AG04449 (cell line): Measurements from ENCODE around the gene TERF2IP.
A peak's percentile ranks its signal among the peaks of the same experiment; 100 is the strongest.

ENCODE experiments used
- CTCF ChIA-PET: fragments of 350-600 bp; formaldehyde crosslinking; extraction: SDS; loops from one replicate; lab custom pipeline; 2021; ENCODE audit warnings: antibody characterized with exemption; lab: Yijun Ruan, JAX
- POLR2A ChIA-PET: fragments of 400-600, 350-600 bp; formaldehyde crosslinking; extraction: SDS; loops from one replicate; lab custom pipeline; 2020; ENCODE audit warnings: antibody characterized with exemption, inconsistent platforms; lab: Yijun Ruan, JAX
- DNase-seq: peaks from one replicate; pipeline ENCODE4 v3.0.0-alpha.2; 2010; ENCODE audit warnings: low read depth, low spot score
- H3K4me3 ChIP-seq: 2 replicates; pipeline ENCODE4 v1.5.1; 2011; ENCODE audit warnings: low read depth, mild to moderate bottlenecking, control low read depth, low read length
- TF ChIP-seq, protein P1 (sequence below): IDR thresholded peaks from one replicate; pipeline ENCODE4 v1.5.1; 2011; ENCODE audit warnings: mild to moderate bottlenecking, moderate library complexity, low read length, control low read depth, inconsistent platforms; ENCODE audit not compliant: insufficient read depth; ENCODE audit errors: missing control alignments

TERF2IP gene

DNA sequence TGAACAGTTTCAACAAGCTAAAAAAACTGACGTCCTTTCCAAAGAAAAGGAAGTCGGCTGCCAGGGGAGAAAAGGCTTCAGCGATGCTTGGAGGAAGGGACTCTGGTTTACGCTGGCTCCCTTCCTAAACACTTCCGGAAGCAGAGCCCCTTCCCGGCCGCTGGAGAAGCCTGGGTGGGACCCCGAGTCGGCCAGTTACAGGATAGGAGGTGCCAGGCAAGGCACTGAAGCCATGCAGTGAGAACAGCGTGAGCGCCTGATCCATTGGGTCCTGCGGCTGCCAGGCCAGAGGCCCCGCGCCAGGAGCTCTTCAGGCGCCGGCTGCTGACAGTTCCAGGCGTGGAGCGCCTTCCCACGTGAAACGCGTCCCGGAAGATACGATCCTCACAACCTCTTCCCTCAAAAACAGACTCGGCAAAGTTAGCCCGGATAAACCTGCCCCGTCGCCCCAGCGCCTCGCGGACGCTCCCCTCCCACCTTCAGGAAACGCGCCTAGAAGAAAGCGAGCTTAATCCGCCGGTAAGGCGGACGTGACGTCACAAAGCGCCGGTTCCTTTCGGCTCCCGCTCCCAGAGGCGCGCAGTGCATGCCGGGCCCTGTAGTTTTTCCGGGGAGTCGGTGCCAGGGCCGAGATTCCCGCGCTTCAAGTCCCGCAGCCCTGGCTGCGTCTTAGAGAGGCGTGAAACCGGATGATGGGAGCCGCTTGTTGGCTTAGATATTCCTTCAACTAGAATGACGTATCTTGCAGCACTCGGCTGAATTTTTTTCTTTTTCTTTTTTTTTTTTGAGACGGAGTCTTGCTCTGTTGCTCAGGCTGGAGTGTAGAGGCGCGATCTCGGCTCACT is 24.6 kb upstream of the TERF2IP start, which contains the start of gene ADAT1:
Gene ADAT1 (minus strand): TSS at position 521 of the 845 bp plus-strand sequence. CDS start 2,482 bp downstream, outside the sequence.
- ChIA-PET CTCF (interaction anchor here (0.8 to 6.7 kb wide), 16 partner anchors 8 to 424 kb away, joined by 3 to 61 read pairs (median 8); partner anchors contain the start of genes KARS1, TERF2IP and TMEM170A), POLR2A (interaction anchor here (0.6 to 1.6 kb wide), 7 partner anchors 10 to 106 kb away, joined by 3 to 5 read pairs (median 4); partner anchors contain the start of gene TERF2IP)
- H3K4me3 ChIP-seq, result peak within 1 kb of the TSS; percentile 86
- peak; percentile 87 for DNase-seq
- TF ChIP-seq, protein P1, sequence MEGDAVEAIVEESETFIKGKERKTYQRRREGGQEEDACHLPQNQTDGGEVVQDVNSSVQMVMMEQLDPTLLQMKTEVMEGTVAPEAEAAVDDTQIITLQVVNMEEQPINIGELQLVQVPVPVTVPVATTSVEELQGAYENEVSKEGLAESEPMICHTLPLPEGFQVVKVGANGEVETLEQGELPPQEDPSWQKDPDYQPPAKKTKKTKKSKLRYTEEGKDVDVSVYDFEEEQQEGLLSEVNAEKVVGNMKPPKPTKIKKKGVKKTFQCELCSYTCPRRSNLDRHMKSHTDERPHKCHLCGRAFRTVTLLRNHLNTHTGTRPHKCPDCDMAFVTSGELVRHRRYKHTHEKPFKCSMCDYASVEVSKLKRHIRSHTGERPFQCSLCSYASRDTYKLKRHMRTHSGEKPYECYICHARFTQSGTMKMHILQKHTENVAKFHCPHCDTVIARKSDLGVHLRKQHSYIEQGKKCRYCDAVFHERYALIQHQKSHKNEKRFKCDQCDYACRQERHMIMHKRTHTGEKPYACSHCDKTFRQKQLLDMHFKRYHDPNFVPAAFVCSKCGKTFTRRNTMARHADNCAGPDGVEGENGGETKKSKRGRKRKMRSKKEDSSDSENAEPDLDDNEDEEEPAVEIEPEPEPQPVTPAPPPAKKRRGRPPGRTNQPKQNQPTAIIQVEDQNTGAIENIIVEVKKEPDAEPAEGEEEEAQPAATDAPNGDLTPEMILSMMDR, result no peak

DNA sequence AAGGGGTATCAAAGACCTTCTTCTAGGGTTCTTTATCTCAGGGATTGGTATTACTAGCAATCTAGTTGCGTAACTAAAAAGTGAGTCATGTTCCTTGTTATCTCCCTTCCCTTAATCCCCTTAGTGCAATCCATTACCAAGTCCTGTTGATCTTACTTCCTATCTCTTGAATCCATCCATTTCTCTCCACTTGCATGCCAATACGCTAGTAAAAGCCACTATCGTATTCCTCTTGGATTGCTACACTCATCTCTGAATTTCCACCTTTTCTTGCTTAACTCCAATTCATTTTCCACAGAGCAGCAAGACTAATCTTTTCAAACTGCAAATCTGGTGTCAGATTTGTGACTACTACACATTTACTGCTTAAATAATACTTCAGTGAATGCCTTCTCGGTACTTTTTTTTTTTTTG is 22.6 kb upstream of the TERF2IP start:
- no peak for DNase-seq
- no peak overlapping the region for H3K4me3 ChIP-seq
- CTCF ChIA-PET, result no interaction called here
- POLR2A ChIA-PET, result no interaction called here
- TF ChIP-seq, protein P1, result no peak

DNA sequence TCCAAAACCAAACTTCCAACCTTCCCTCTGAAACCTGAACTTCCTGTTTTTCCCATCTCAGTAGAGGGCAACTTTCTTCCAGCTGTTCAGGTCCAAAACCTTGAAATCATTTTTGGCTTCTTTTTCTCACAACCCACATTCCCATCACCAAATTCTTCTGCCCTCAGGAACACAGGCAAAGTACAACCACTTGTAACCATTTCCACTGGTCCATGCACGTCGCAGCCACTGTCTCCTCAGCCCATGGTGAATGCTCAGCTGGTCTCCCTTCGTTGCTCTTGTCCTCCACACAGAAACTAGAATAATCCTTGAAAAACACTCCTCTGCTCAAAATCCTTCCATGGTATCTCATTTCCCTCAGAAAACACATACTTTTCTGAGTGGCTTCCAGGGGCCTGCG is 20.8 kb upstream of the TERF2IP start:
- H3K4me3 ChIP-seq, result no peak overlapping the region
- DNase-seq, result no peak
- CTCF ChIA-PET, result interaction anchor here (0.8 to 1.2 kb wide), 2 partner anchors 162 to 427 kb away, joined by 3 read pairs; partner anchors contain the start of gene TMEM170A
- POLR2A ChIA-PET, result interaction anchor here (0.6 kb wide), 1 partner anchor 1561 kb away, joined by 4 read pairs; no protein-coding TSS in a partner anchor
- TF ChIP-seq, protein P1, result no peak

DNA sequence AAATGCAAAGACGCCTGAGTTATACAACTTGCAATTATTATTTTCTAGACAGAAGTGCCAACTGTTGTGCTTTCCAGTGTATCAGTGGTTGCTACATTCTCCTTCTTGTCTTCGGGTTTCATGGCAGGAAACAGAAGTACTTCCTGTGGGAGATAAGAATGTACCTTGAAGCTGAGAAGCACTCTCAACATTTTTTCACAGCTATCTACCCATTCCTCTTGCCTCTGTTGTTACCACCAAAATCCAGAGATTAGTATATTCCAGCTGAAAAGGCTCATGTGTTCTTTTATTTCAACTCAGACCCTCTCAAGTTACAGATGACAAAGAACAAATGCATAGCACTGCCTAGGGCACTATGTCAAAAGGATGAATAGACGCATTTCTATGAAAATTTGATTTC is 19.7 kb upstream of the TERF2IP start:
- CTCF ChIA-PET, result no interaction called here
- H3K4me3 ChIP-seq, result no peak overlapping the region
- TF ChIP-seq, protein P1, result no peak
- POLR2A ChIA-PET, result no interaction called here
- no peak for DNase-seq

DNA sequence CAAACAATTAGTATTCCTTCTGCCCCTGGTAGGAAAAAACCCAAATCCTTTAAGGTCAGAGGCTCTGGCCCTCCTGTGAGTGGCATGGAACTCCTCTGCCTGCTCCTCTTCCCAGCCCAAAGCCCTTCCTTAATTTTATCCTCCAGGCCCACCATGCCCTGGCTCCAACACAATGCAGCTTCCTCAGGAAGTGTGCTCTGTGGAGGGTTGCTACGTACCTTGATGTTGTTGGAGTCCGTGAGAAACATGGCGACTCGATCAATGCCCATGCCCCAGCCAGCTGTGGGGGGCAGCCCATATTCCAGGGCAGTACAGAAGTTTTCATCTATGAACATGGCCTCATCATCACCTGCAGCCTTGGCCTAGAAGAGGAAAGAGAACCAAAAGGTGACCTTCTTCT is 19.2 kb upstream of the TERF2IP start:
- TF ChIP-seq, protein P1, result no peak
- no peak for DNase-seq
- POLR2A ChIA-PET, result no interaction called here
- CTCF ChIA-PET, result no interaction called here
- no peak overlapping the region for H3K4me3 ChIP-seq

DNA sequence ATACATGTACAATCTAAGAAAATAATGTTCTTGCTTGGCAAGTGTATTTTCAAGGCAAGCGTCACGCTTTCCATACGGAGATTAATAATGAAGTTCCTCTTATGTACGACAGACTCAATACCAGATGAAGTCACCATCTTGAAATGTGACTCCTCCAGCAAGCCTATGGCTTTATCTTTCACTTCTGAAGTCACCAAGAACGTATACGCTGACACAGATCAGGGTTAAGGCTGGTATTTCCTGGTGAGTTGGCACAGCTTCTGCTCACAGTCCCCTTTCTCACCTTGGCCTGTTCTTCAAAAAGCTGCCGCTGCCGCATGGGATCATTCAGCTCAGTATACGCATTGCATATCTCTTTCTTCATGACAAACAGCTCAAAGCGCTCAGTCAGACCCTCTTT is 18.4 kb upstream of the TERF2IP start:
- ChIA-PET POLR2A (interaction anchor here (0.5 kb wide), 1 partner anchor 1574 kb away, joined by 3 read pairs; no protein-coding TSS in a partner anchor), CTCF (no interaction called here)

More for the DNA sequence above, 18.4 kb upstream of the TERF2IP start:
- no peak for DNase-seq
- TF ChIP-seq, protein P1, result no peak
- no peak overlapping the region for H3K4me3 ChIP-seq
